Thoracic aorta (tissue), 2 donors: ENCODE measurements around the gene DGKZ. TPM values are rescaled to one million over a fixed set of nuclear protein-coding genes. Genes with fewer than 3 reads are reported as not detected.

Source experiments
- ATAC-seq: fragments of 150-250 bp; one replicate; pipeline ENCODE4 v1.8.0; 2017; ENCODE audit warnings: low read depth; ENCODE audit not compliant: insufficient number of reproducible peaks, low FRiP score
- DNase-seq: peaks from one replicate; pipeline ENCODE4 v3.0.0-alpha.2; 2020; ENCODE audit warnings: low spot score
- H3K27ac ChIP-seq, 2 donors: fragments of 200-600 bp; sonication (generic); 1 replicate in 1 of 2; 2 replicates in 1 of 2; pipeline ENCODE4 v1.5.1; 2016; ENCODE audit warnings: mild to moderate bottlenecking in 2 of 2, moderate library complexity in 2 of 2
- H3K27me3 ChIP-seq: fragments of 200-600 bp; sonication (generic); replicated peaks from 2 replicates; pipeline ENCODE4 v1.6.0; 2016; ENCODE audit warnings: mild to moderate bottlenecking; ENCODE audit not compliant: insufficient read depth
- H3K36me3 ChIP-seq: fragments of 200-600 bp; sonication (generic); one replicate; pipeline ENCODE4 v1.5.1; 2016
- H3K4me1 ChIP-seq, 2 donors: fragments of 200-600 bp; sonication (generic); 1 replicate in 1 of 2; 2 replicates in 1 of 2; pipeline versions ENCODE4 v1.5.1 to v1.6.0; 2016; ENCODE audit warnings: low read depth in 2 of 2, mild to moderate bottlenecking in 1 of 2; ENCODE audit not compliant: control insufficient read depth in 1 of 2
- H3K4me3 ChIP-seq: fragments of 200-600 bp; sonication (generic); 2 replicates; pipeline ENCODE4 v1.5.1; 2016; ENCODE audit warnings: mild to moderate bottlenecking
- H3K9me3 ChIP-seq: fragments of 200-600 bp; sonication (generic); 2 replicates; pipeline ENCODE4 v1.5.1; 2016
- total RNA-seq, 2 donors: library from RNA; depleted of rRNA; stranded (reverse); fragments of >200 nt; gene quantifications; one replicate each; pipeline versions ENCODE4 v1.1.0 to v1.2.3, GENCODE V29; 2016
- TF ChIP-seq, protein P1 (sequence below): fragments of 200-600 bp; sonication (generic); IDR thresholded peaks from one replicate; pipeline ENCODE4 v1.5.1; 2019; ENCODE audit warnings: antibody characterized with exemption

The DGKZ gene
- total RNA-seq, 2 donors from 2014 or later, result 40.6 to 68.2 TPM

DNA sequence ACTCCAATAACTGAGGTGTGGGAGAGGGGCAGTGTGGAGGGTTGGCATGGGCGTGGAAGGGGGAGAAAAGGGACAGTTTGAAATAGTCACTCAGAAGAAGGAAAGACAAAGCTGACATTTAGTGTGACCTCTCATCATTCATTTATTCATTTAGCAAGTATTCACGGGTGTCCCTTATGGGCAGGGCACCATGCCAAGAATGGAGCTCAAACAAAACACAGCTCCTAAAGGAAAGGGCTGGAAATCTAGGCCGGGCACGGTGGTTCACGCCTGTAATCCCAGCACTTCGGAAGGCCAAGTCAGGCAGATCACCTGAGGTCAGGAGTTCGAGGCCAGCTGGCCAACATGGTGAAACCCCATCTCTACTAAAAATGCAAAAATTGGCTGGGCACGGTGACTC, 19.4 kb upstream of the DGKZ start:
- H3K4me3 ChIP-seq, result no peak overlapping the region

DNA sequence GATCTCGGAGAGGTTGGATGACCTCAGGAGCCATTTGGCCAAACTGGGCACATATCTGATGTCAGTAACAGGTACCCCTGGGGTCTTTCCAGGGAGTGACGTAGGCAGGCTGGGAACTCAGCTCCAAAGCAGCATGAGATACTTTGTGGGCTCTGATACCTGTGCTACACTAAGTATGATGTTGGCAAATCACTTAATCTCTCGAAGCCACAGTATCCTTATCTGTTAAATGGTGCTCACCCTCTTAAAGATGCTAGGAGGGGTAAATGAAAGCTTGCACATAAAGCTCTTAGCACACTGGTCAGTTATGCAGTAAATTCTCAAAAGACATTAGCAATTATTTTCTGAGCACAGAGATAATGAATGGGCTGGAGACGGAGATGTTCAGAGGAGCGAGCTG, 17.1 kb upstream of the DGKZ start:
- ATAC-seq (no peak), DNase-seq (no peak)
- Histone ChIP-seq H3K9me3 (no peaks in the 10 kb centered on the region), H3K27me3 (peaks cover 14% of the 10 kb centered on the region), H3K27ac (no peak overlapping the region), H3K4me1 (peaks cover 6 to 14% of the 10 kb centered on the region in 2 donors), H3K4me3 (no peak overlapping the region), H3K36me3 (no peaks in the 10 kb centered on the region)
- TF ChIP-seq, protein P1, sequence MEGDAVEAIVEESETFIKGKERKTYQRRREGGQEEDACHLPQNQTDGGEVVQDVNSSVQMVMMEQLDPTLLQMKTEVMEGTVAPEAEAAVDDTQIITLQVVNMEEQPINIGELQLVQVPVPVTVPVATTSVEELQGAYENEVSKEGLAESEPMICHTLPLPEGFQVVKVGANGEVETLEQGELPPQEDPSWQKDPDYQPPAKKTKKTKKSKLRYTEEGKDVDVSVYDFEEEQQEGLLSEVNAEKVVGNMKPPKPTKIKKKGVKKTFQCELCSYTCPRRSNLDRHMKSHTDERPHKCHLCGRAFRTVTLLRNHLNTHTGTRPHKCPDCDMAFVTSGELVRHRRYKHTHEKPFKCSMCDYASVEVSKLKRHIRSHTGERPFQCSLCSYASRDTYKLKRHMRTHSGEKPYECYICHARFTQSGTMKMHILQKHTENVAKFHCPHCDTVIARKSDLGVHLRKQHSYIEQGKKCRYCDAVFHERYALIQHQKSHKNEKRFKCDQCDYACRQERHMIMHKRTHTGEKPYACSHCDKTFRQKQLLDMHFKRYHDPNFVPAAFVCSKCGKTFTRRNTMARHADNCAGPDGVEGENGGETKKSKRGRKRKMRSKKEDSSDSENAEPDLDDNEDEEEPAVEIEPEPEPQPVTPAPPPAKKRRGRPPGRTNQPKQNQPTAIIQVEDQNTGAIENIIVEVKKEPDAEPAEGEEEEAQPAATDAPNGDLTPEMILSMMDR, result no peak

More for the DNA sequence above, 19.4 kb upstream of the DGKZ start:
- Histone ChIP-seq H3K36me3 (no peaks in the 10 kb centered on the region), H3K4me1 (peaks cover 6 to 7% of the 10 kb centered on the region in 2 donors), H3K9me3 (no peaks in the 10 kb centered on the region), H3K27me3 (peaks cover 14% of the 10 kb centered on the region), H3K27ac (no peak overlapping the region)
- DNase-seq (no peak), ATAC-seq (no peak)
- TF ChIP-seq, protein P1, result no peak

DNA sequence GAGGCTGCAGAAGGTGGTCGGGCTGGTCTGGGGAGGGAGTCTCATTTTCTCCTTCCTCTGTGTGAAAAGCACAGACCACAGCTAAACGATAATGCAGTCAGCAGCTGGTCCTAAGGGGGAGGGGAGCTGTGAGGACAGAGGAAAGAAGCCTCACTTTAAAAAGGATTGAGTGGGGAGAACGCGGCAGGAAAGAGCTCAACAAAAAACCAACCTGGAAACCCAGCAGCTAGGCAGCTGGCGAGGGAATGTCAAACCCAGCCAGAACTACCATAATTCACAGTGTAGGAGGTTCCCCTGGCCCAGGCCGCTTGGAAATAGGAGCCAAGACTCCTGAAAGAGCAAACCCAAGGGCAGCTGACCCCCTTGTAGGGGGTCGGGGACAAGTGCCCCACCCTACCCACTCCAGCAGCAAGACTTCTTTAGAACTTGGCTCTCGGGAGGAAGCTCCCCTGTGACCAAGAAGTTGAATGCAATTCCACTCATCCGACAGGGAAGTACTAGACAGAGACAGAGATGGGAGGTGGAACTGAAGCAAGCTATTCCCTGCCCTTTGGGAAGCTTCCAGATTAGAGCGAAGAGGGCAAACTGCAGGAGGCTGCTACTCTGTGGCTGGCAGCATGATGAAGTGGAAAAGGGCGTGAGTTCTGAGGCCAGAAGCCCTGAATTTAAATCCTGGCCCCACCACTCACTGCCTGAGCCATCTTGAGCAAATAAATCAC, 16.5 kb upstream of the DGKZ start:
- no peaks in the 10 kb centered on the region for H3K36me3 ChIP-seq
- TF ChIP-seq, protein P1, result no peak
- no peak overlapping the region for H3K4me3 ChIP-seq
- no peaks in the 10 kb centered on the region for H3K9me3 ChIP-seq
- peaks cover 14% of the 10 kb centered on the region for H3K27me3 ChIP-seq
- peaks cover 6 to 14% of the 10 kb centered on the region in 2 donors for H3K4me1 ChIP-seq
- ATAC-seq (no peak), DNase-seq (no peak)
- H3K27ac ChIP-seq, result no peak overlapping the region

DNA sequence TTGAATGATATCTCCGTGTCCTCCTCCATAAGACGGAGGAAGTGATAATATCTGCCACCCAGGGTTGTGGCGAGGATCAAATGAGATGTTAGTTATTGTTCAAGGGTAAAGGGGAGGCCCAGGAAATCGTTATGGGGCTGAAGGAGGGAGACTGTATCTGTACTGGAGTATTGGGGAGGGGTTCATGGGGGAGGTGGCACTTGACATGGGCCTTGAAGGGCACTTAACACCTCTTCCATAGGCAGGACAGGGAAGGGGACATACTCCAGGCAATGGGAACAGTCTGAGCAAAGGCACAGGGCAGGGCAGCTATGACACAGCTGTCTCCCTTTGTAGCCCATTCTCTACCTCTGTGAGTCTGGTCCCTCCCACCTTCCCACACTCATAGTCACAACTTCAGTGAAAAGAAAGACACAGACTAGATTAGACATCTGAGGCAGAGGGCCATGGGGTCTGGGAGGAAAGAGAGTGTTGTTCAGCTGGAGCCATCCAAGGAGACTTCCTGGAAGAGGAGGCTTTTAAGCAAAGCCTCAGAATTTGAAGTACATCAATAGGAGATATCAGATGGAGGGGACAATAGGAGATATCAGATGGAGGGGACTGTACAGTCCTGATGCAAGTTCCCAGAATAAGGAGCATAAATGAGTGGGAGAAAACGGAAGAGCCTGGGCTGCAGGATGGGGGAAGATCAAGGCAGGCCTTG, 15.8 kb upstream of the DGKZ start:
- no peaks in the 10 kb centered on the region for H3K9me3 ChIP-seq
- H3K27me3 ChIP-seq, result peaks cover 14% of the 10 kb centered on the region
- H3K27ac ChIP-seq, result no peak overlapping the region
- ATAC-seq (no peak), DNase-seq (no peak)
- no peaks in the 10 kb centered on the region for H3K36me3 ChIP-seq
- H3K4me1 ChIP-seq, result peaks cover 6 to 14% of the 10 kb centered on the region in 2 donors
- H3K4me3 ChIP-seq, result no peak overlapping the region
- TF ChIP-seq, protein P1, result no peak

DNA sequence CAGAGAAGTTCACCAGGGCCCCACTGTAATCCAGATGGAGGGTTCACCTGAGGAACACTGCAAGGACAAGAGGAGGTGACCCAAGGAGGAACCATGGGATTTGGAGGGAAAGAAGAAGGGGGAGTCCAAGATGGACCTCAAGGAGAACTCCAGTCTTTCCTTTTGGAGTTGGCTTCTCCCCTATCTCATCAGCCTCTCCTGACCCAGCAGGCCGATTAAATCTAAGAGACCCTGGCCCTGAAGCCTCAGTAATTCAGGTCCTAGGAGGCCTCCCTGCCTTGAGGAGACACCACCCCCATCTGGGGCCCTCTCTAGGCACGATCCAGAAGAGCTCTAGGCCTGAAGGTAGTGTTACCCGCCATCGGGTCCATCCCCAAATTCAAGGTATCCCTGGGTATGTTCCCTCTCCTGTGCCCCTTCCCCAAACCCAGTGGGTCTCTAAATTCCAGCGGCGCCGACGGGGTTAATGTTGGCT, 15.1 kb upstream of the DGKZ start:
- Histone ChIP-seq H3K36me3 (no peaks in the 10 kb centered on the region), H3K4me3 (peak overlapping the region; percentile 73), H3K4me1 (peaks cover 6 to 14% of the 10 kb centered on the region in 2 donors), H3K9me3 (no peaks in the 10 kb centered on the region), H3K27me3 (peaks cover 14% of the 10 kb centered on the region), H3K27ac (no peak overlapping the region)
- no peak for ATAC-seq
- TF ChIP-seq, protein P1, result no peak
- no peak for DNase-seq
